Trophoblast cell (in vitro differentiated cells and primary cell): Measurements from ENCODE around the gene C11orf58.

ENCODE experiments used
- DNase-seq, 2 donors: peaks; one replicate each; pipeline ENCODE4 v3.0.0-alpha.2; 2016
- H2AFZ ChIP-seq: 2 replicates; pipeline ENCODE4 v1.6.1; 2013; ENCODE audit warnings: low read length, moderate library complexity, mild to moderate bottlenecking; ENCODE audit not compliant: insufficient read depth, poor library complexity
- H2AK5ac ChIP-seq: 2 replicates; pipeline ENCODE4 v1.6.1; 2013; ENCODE audit warnings: mild to moderate bottlenecking, low read length
- H2BK120ac ChIP-seq: 2 replicates; pipeline ENCODE4 v1.6.1; 2013; ENCODE audit warnings: low read length, mild to moderate bottlenecking, moderate library complexity; ENCODE audit not compliant: insufficient read depth, poor library complexity
- H2BK12ac ChIP-seq: 2 replicates; pipeline ENCODE4 v1.6.1; 2013; ENCODE audit warnings: mild to moderate bottlenecking, low read length, moderate library complexity
- H2BK5ac ChIP-seq: 2 replicates; pipeline ENCODE4 v1.6.1; 2013; ENCODE audit warnings: low read length, low read depth, moderate library complexity, mild to moderate bottlenecking; ENCODE audit not compliant: poor library complexity
- H3K14ac ChIP-seq: 2 replicates; pipeline ENCODE4 v1.6.1; 2013; ENCODE audit warnings: mild to moderate bottlenecking, low read length
- H3K18ac ChIP-seq: 2 replicates; pipeline ENCODE4 v1.6.1; 2013; ENCODE audit warnings: mild to moderate bottlenecking, low read length
- H3K23ac ChIP-seq: 2 replicates; pipeline ENCODE4 v1.6.1; 2013; ENCODE audit warnings: low read length
- H3K27ac ChIP-seq: 2 replicates; pipeline ENCODE4 v1.5.1; 2013; ENCODE audit warnings: low read depth, mild to moderate bottlenecking, inconsistent platforms, low read length, moderate library complexity
- H3K27me3 ChIP-seq: 2 replicates; pipeline ENCODE4 v1.6.1; 2013; ENCODE audit warnings: inconsistent platforms, mild to moderate bottlenecking, low read length, moderate library complexity; ENCODE audit not compliant: insufficient read depth
- H3K36me3 ChIP-seq, 2 experiments: 1 replicate in 1 of 2; 2 replicates in 1 of 2; pipeline ENCODE4 v1.6.1; 2013; ENCODE audit warnings: low read length in 2 of 2, mild to moderate bottlenecking in 2 of 2, moderate library complexity in 1 of 2; ENCODE audit not compliant: insufficient read depth in 2 of 2, control insufficient read depth in 1 of 2
- H3K4ac ChIP-seq: 2 replicates; pipeline ENCODE4 v1.6.1; 2013; ENCODE audit warnings: low read depth, mild to moderate bottlenecking, low read length, moderate library complexity
- H3K4me1 ChIP-seq, 2 experiments: 1 replicate in 1 of 2; 2 replicates in 1 of 2; pipeline ENCODE4 v1.6.1; 2013; ENCODE audit warnings: low read length in 2 of 2, mild to moderate bottlenecking in 2 of 2, moderate library complexity in 1 of 2; ENCODE audit not compliant: insufficient read depth in 2 of 2, control insufficient read depth in 1 of 2
- H3K4me2 ChIP-seq: 2 replicates; pipeline ENCODE4 v1.6.1; 2013; ENCODE audit warnings: inconsistent platforms, mild to moderate bottlenecking, low read length, moderate library complexity
- H3K4me3 ChIP-seq: 2 replicates; pipeline ENCODE4 v1.5.1; 2013; ENCODE audit warnings: mild to moderate bottlenecking, low read depth, low read length, inconsistent platforms
- H3K79me1 ChIP-seq: one replicate; pipeline ENCODE4 v1.6.1; 2013; ENCODE audit warnings: low read length
- H3K79me2 ChIP-seq: 2 replicates; pipeline ENCODE4 v1.6.1; 2013; ENCODE audit warnings: low read length, mild to moderate bottlenecking; ENCODE audit not compliant: control insufficient read depth, insufficient read depth, poor library complexity
- H3K9ac ChIP-seq: 2 replicates; pipeline ENCODE4 v1.6.1; 2013; ENCODE audit warnings: mild to moderate bottlenecking, low read length
- H3K9me3 ChIP-seq: 2 replicates; pipeline ENCODE4 v1.6.1; 2013; ENCODE audit warnings: low read depth, mild to moderate bottlenecking, control low read depth, inconsistent platforms, low read length; ENCODE audit not compliant: insufficient read depth
- H4K12ac ChIP-seq: 2 replicates; pipeline ENCODE4 v1.6.1; 2013; ENCODE audit warnings: low read depth, mild to moderate bottlenecking, low read length, moderate library complexity
- H4K8ac ChIP-seq: 2 replicates; pipeline ENCODE4 v1.6.1; 2013; ENCODE audit warnings: low read depth, mild to moderate bottlenecking, low read length, moderate library complexity
- H4K91ac ChIP-seq: one replicate; pipeline ENCODE4 v1.6.1; 2013; ENCODE audit warnings: low read depth, mild to moderate bottlenecking, low read length, moderate library complexity
- WGBS: extraction: QIAGEN DNeasy Blood & Tissue Kit; methylation state at CpG from one replicate; pipeline ENCODE4 v1.1.7; 2013; ENCODE audit warnings: missing lambda C conversion rate; ENCODE audit not compliant: insufficient read length, insufficient coverage; ENCODE audit errors: extremely low coverage; 5-methylcytosine and 5-hydroxymethylcytosine counted together

C11orf58 gene

GRCh38 chr11:16783321-16783801 lies 44.9 kb downstream of the C11orf58 start:
- Histone ChIP-seq H3K18ac (peak overlapping the region; percentile 11), H3K9me3 (peaks cover 3% of the 10 kb centered on the region), H3K27ac (no peak overlapping the region), H2BK12ac (peak overlapping the region; percentile 12), H2BK5ac (no peak overlapping the region), H3K14ac (no peak overlapping the region), H4K8ac (no peak overlapping the region), H3K79me2 (no peaks in the 10 kb centered on the region), H3K4me2 (no peak overlapping the region), H3K4me1 (peaks cover 21 to 22% of the 10 kb centered on the region in 2 experiments), H4K91ac (peak overlapping the region; percentile 48), H3K27me3 (no peaks in the 10 kb centered on the region), H3K36me3 (peaks cover 47 to 68% of the 10 kb centered on the region in 2 experiments), H2AK5ac (no peak overlapping the region), H2BK120ac (peak overlapping the region; percentile 6), H3K23ac (no peak overlapping the region), H2AFZ (no peak overlapping the region), H4K12ac (peak overlapping the region; percentile 6), H3K4ac (no peak overlapping the region), H3K79me1 (peaks cover 4% of the 10 kb centered on the region), H3K9ac (no peak overlapping the region), H3K4me3 (no peak overlapping the region)
- no CpG with 5 or more reads among the region's 22 CpGs for WGBS
- DNase-seq: no peak

- Histone ChIP-seq H3K27ac (no peak overlapping the region), H3K36me3 (peaks cover 47 to 68% of the 10 kb centered on the region in 2 experiments), H2BK5ac (no peak overlapping the region), H2BK12ac (no peak overlapping the region), H3K4me2 (no peak overlapping the region), H3K23ac (no peak overlapping the region), H3K4me3 (no peak overlapping the region), H3K14ac (no peak overlapping the region), H4K91ac (no peak overlapping the region), H2AFZ (no peak overlapping the region), H3K4ac (no peak overlapping the region), H3K79me1 (peaks cover 4% of the 10 kb centered on the region), H4K8ac (no peak overlapping the region), H3K79me2 (no peaks in the 10 kb centered on the region), H3K4me1 (peaks cover 21 to 24% of the 10 kb centered on the region in 2 experiments), H2AK5ac (no peak overlapping the region), H3K9me3 (peaks cover 3% of the 10 kb centered on the region), H3K18ac (no peak overlapping the region), H3K27me3 (no peaks in the 10 kb centered on the region), H3K9ac (no peak overlapping the region), H2BK120ac (no peak overlapping the region), H4K12ac (no peak overlapping the region)
- WGBS: no CpG with 5 or more reads among the region's 2 CpGs
- no peak for DNase-seq
Measured at GRCh38 chr11:16784097-16784496, 45.6 kb downstream of the C11orf58 start.

GRCh38 chr11:16784666-16785065 lies 46.2 kb downstream of the C11orf58 start:
- Histone ChIP-seq H3K9ac (no peak overlapping the region), H3K9me3 (peaks cover 3% of the 10 kb centered on the region), H4K91ac (no peak overlapping the region), H3K14ac (no peak overlapping the region), H3K79me2 (no peaks in the 10 kb centered on the region), H2AK5ac (no peak overlapping the region), H2AFZ (no peak overlapping the region), H3K79me1 (peaks cover 4% of the 10 kb centered on the region), H2BK12ac (no peak overlapping the region), H3K4me2 (no peak overlapping the region), H3K36me3 (peaks cover 49 to 69% of the 10 kb centered on the region in 2 experiments), H3K27me3 (no peaks in the 10 kb centered on the region), H4K8ac (no peak overlapping the region), H3K4me3 (no peak overlapping the region), H3K4me1 (peaks cover 21 to 25% of the 10 kb centered on the region in 2 experiments), H3K18ac (no peak overlapping the region), H2BK120ac (no peak overlapping the region), H3K23ac (no peak overlapping the region), H4K12ac (no peak overlapping the region), H3K27ac (no peak overlapping the region), H3K4ac (no peak overlapping the region), H2BK5ac (no peak overlapping the region)
- no CpG with 5 or more reads among the region's 2 CpGs for WGBS
- DNase-seq: no peak

GRCh38 chr11:16785520-16786128 lies 47.2 kb downstream of the C11orf58 start:
- Histone ChIP-seq H4K8ac (no peak overlapping the region), H3K4ac (no peak overlapping the region), H3K9ac (no peak overlapping the region), H2AFZ (no peak overlapping the region), H3K79me2 (no peaks in the 10 kb centered on the region), H2BK12ac (peak overlapping the region; percentile 16), H3K9me3 (peaks cover 3% of the 10 kb centered on the region), H4K91ac (no peak overlapping the region), H3K27ac (no peak overlapping the region), H3K79me1 (peaks cover 5% of the 10 kb centered on the region), H3K18ac (no peak overlapping the region), H2BK5ac (no peak overlapping the region), H4K12ac (no peak overlapping the region), H3K4me2 (no peak overlapping the region), H2BK120ac (no peak overlapping the region), H3K27me3 (no peaks in the 10 kb centered on the region), H3K36me3 (peaks cover 50 to 71% of the 10 kb centered on the region in 2 experiments), H3K4me1 (peaks cover 21 to 25% of the 10 kb centered on the region in 2 experiments), H3K14ac (no peak overlapping the region), H3K23ac (no peak overlapping the region), H2AK5ac (peak overlapping the region; percentile 10), H3K4me3 (no peak overlapping the region)
- no CpG with 5 or more reads among the region's 7 CpGs for WGBS
- DNase-seq: peak; percentile 46 to 81
